HFF-Myc (cell line): ENCODE data around the gene TARBP1.

ENCODE experiments used
- DNase-seq: peaks from one replicate; pipeline ENCODE4 v3.0.0-alpha.2; 2011; ENCODE audit warnings: low read depth; ENCODE audit errors: extremely low read depth
- H3K4me3 ChIP-seq: replicated peaks from 2 replicates; pipeline ENCODE4 v1.5.1; 2011; ENCODE audit warnings: low read depth, mild to moderate bottlenecking, control low read depth, low read length
- TF ChIP-seq, protein P1 (sequence below): IDR thresholded peaks from 2 replicates; pipeline ENCODE4 v1.5.1; 2012; ENCODE audit warnings: mild to moderate bottlenecking, low read depth, low read length, control low read depth; ENCODE audit errors: missing control alignments

The TARBP1 gene

GRCh38 chr1:234479310-234479559 is 256 bp upstream of the TARBP1 start:
- TF ChIP-seq, protein P1, sequence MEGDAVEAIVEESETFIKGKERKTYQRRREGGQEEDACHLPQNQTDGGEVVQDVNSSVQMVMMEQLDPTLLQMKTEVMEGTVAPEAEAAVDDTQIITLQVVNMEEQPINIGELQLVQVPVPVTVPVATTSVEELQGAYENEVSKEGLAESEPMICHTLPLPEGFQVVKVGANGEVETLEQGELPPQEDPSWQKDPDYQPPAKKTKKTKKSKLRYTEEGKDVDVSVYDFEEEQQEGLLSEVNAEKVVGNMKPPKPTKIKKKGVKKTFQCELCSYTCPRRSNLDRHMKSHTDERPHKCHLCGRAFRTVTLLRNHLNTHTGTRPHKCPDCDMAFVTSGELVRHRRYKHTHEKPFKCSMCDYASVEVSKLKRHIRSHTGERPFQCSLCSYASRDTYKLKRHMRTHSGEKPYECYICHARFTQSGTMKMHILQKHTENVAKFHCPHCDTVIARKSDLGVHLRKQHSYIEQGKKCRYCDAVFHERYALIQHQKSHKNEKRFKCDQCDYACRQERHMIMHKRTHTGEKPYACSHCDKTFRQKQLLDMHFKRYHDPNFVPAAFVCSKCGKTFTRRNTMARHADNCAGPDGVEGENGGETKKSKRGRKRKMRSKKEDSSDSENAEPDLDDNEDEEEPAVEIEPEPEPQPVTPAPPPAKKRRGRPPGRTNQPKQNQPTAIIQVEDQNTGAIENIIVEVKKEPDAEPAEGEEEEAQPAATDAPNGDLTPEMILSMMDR, result no peak
- H3K4me3 ChIP-seq, result peak overlapping the region; percentile 71

GRCh38 chr1:234478152-234478480 is 863 bp downstream of the TARBP1 start:
- H3K4me3 ChIP-seq, result peak overlapping the region; percentile 71
- no peak for DNase-seq
- TF ChIP-seq, protein P1, result no peak

More at GRCh38 chr1:234479310-234479559, 256 bp upstream of the TARBP1 start:
- DNase-seq, result no peak

DNA sequence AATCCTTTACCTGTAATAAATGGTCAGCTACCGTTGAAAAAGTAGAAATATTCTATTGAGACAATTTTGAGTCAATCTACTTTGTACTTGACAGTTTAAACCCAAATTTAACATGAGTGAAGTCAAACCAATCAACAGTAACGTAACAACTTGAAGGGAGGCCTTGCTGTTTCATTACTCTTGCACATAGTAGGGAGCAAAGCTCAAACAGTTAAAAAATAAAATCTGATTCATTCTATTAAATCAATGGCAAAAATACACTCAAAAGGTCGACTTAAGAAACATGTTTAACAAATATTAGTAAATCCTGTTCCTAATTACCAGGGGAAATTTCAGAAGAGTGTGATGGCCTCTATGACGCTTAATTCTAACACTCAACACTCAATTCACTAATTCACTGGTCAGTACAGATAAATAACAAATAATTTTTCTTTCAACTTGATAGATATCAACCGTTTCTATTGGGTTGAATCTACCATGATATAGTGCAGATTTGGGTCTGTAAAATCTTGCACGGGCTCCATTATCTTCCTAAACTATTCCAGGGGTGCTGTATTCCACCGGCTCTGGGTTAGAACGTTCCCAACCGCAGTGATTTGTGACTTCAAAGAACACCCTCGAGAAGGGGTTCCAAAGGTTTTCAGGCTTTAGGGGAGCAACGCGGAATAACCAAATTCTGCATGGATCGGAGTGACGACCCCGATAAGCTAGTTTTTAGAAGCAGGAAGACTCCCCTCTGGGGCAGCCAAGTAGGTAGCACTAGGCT is 1.4 kb downstream of the TARBP1 start:
- peak overlapping the region; percentile 71 for H3K4me3 ChIP-seq

DNA sequence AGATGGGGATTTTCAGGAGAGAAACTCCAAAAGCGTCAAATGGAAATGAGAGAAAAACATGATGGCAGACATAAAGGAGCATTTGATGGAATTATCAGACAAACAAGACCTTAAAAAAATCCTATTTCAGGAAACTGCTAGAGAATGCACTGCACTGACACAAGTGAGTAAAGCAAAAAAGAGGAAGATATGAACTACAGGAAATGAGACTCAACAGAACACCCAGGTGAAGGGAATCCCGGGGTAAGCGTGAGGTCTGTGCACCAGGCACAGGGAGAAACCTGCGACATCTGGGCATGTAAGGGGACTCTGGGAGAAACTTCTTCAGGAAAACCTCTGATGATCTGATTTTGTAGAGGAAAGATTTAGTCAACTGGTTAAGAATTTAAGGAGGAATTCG is 2.8 kb downstream of the TARBP1 start:
- H3K4me3 ChIP-seq, result no peak overlapping the region
- no peak for DNase-seq
- TF ChIP-seq, protein P1, result no peak

More for the DNA sequence above, 1.4 kb downstream of the TARBP1 start:
- TF ChIP-seq, protein P1, result no peak
- DNase-seq, result no peak

GRCh38 chr1:234475167-234475793 is 3.7 kb downstream of the TARBP1 start:
- no peak for DNase-seq
- no peak overlapping the region for H3K4me3 ChIP-seq
- TF ChIP-seq, protein P1, result no peak

DNA sequence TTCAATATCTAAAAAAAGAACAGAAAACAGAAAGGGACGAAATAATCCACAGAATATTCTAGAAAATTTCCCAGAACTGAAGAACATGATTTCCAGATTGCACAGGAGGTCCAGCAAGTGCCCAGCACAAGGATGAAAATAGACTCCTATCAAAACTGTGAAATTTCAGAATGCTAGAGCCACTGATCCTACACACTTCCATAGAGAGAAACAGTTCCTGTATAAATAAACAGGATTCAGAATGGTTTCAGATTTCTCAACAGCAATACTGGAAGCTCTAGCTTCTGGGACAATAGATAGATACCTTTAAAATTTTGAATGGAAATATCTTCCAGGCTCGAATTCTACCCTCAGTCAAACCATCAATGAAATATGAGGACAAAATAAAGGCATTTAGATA is 4.6 kb downstream of the TARBP1 start:
- TF ChIP-seq, protein P1, result no peak
- H3K4me3 ChIP-seq, result no peak overlapping the region
- DNase-seq, result no peak

GRCh38 chr1:234473118-234473517 is 5.9 kb downstream of the TARBP1 start:
- TF ChIP-seq, protein P1, result no peak
- no peak overlapping the region for H3K4me3 ChIP-seq
- no peak for DNase-seq
